GM18502 (cell line): Measurements from ENCODE around the gene ANGPTL3.
"Not testable (repeated sequence)": the region's sequence is repeated elsewhere in the genome, so short reads cannot be mapped to it uniquely, and the experiment has no call there.

ENCODE experiments used
- ATAC-seq: cut with Tn5 transposase; IDR thresholded peaks from one replicate; pipeline ENCODE4 v1.9.1; 2021; ENCODE audit warnings: mild to moderate bottlenecking; ENCODE audit not compliant: unreplicated experiment, poor library complexity

ANGPTL3 gene

GRCh38 chr1:62597281-62597680 lies at the start of gene ANGPTL3:
Gene ANGPTL3 (plus strand): TSS chr1:62597520. CDS start chr1:62597567, 47 bp downstream.
- ATAC-seq: no peak

GRCh38 chr1:62561306-62561705 lies 36.0 kb upstream of the ANGPTL3 start:
- no peak for ATAC-seq

GRCh38 chr1:62567182-62567581 lies 30.1 kb upstream of the ANGPTL3 start:
- not testable (repeated sequence) for ATAC-seq

GRCh38 chr1:62567926-62568325 lies 29.4 kb upstream of the ANGPTL3 start:
- ATAC-seq: not testable (repeated sequence)

- not testable (repeated sequence) for ATAC-seq
Measured at GRCh38 chr1:62571517-62571916, 25.8 kb upstream of the ANGPTL3 start.

GRCh38 chr1:62572476-62572875 lies 24.8 kb upstream of the ANGPTL3 start:
- ATAC-seq: no peak

GRCh38 chr1:62573675-62574074 lies 23.6 kb upstream of the ANGPTL3 start:
- ATAC-seq: no peak

- no peak for ATAC-seq
Measured at GRCh38 chr1:62585469-62586155, 11.7 kb upstream of the ANGPTL3 start.

GRCh38 chr1:62588000-62588399 lies 9.3 kb upstream of the ANGPTL3 start:
- ATAC-seq: no peak

GRCh38 chr1:62589321-62589720 lies 8.0 kb upstream of the ANGPTL3 start:
- no peak for ATAC-seq

GRCh38 chr1:62590255-62590969 lies 6.9 kb upstream of the ANGPTL3 start:
- ATAC-seq: no peak

- ATAC-seq: no peak
Measured at GRCh38 chr1:62590970-62591368, 6.4 kb upstream of the ANGPTL3 start.

GRCh38 chr1:62593825-62594394 lies 3.4 kb upstream of the ANGPTL3 start:
- no peak for ATAC-seq

GRCh38 chr1:62595647-62596046 lies 1.7 kb upstream of the ANGPTL3 start:
- ATAC-seq: no peak

GRCh38 chr1:62599044-62599443 lies 1.7 kb downstream of the ANGPTL3 start:
- ATAC-seq: no peak

GRCh38 chr1:62601457-62601856 lies 4.1 kb downstream of the ANGPTL3 start:
- no peak for ATAC-seq

- ATAC-seq: no peak
Measured at GRCh38 chr1:62608905-62609304, 11.6 kb downstream of the ANGPTL3 start.

GRCh38 chr1:62610588-62610987 lies 13.3 kb downstream of the ANGPTL3 start:
- not testable (repeated sequence) for ATAC-seq

- no peak for ATAC-seq
Measured at GRCh38 chr1:62612770-62613169, 15.4 kb downstream of the ANGPTL3 start.

- ATAC-seq: peak; percentile 98
Measured at GRCh38 chr1:62613325-62613727, 16.0 kb downstream of the ANGPTL3 start.

- ATAC-seq: no peak
Measured at GRCh38 chr1:62613890-62614289, 16.6 kb downstream of the ANGPTL3 start.
